Ramos (cell line): ENCODE data around the gene TPSG1.
"Not testable (repeated sequence)": the region's sequence is repeated elsewhere in the genome, so short reads cannot be mapped to it uniquely, and the experiment has no call there.

Experiments used
- in situ Hi-C: fragments of 300-500 bp; cut with MboI; formaldehyde crosslinking; loops from one replicate; pipeline ENCODE4 v1.14.3; 2022; ENCODE audit warnings: low sequenced_read_pairs; ENCODE audit not compliant: unreplicated experiment

The TPSG1 gene

GRCh38 chr16:1232049-1232748 lies 7.1 kb upstream of the TPSG1 start:
- in situ Hi-C loops, result not testable (repeated sequence)

DNA sequence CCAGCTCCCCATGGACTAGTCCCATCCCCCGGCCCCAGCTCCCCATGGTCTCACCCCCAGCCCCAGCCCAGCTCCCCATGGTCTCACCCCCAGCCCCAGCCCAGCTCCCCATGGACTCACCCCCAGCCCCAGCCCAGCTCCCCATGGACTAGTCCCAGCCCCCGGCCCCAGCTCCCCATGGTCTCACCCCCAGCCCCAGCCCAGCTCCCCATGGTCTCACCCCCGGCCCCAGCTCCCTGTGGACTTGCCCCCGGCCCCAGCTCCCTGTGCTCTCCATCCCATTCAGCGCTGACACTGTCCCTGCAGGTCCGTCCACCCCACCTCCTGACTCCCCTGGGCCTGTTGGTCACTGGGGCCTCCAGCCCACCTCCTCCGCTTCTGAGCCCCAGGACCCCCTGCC lies 6.2 kb upstream of the TPSG1 start:
- in situ Hi-C loops, result not testable (repeated sequence)

GRCh38 chr16:1230471-1231212 lies 5.6 kb upstream of the TPSG1 start:
- in situ Hi-C loops, result not testable (repeated sequence)

DNA sequence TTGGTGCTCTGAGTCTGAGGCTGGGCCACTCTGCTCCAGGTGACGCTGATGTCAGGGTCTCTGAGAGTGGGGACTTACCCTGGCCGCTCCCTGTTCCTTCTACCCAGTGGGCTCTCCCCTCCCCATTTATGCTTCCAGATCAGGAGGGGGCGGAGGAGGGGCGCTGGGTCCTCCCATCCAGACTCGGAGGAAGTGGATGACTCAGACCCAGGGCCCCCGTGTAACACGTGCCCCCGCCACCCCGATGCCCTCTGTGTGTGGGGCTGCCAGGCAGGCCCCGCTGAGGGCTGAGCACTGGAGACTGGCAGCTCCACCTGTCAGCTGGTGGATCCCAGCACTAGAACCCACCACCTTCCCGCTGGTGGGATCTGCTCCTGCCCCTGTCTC lies 5.0 kb upstream of the TPSG1 start, which contains the start of gene TPSB2:
Gene TPSB2 (minus strand): TSS at position 101 of the 387 bp plus-strand sequence. CDS start 233 bp downstream, outside the sequence.
- in situ Hi-C loops, result not testable (repeated sequence)

- in situ Hi-C loops, result not testable (repeated sequence)
Observed at GRCh38 chr16:1229476-1229875, 4.4 kb upstream of the TPSG1 start.

DNA sequence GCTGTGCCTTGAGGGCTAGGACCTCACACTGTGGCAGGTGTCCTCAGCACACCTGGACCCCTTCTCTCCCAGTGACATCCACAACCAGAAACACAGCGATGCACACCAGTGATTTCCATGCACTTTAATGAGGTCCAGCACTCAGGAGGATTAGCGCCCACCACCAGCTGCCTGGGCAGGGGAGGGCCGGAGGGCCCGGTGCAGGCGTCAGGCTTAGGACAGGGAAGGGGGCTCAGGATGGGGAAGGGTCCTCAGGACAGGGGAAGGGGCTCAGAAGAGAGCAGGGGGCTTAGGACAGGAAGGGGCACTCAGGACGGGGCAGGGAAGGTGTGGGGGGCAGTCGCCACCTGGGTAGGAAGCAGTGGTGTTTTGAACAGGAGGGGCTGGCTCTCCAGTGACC lies 3.2 kb upstream of the TPSG1 start:
- in situ Hi-C loops, result not testable (repeated sequence)

DNA sequence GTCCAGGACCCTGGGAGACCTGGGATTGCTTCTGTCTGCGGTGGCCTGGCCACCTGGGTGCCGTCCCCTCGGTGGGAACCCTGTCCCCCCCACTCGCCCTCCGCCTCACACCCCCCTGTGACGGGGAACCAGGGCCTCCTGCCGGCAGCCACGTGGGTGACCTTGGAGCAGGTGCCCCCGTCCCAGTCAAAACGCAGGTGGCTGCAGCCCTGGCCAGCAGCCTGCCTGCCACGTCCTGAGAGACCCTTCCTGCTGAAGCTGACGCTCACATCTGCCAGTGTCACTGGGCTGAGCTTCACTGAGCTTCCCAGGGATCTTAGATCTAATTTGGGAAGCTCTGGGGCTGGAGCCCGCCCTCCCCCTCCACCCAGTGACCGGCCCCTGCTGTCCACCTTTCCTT lies 1.6 kb upstream of the TPSG1 start:
- in situ Hi-C loops, result not testable (repeated sequence)

DNA sequence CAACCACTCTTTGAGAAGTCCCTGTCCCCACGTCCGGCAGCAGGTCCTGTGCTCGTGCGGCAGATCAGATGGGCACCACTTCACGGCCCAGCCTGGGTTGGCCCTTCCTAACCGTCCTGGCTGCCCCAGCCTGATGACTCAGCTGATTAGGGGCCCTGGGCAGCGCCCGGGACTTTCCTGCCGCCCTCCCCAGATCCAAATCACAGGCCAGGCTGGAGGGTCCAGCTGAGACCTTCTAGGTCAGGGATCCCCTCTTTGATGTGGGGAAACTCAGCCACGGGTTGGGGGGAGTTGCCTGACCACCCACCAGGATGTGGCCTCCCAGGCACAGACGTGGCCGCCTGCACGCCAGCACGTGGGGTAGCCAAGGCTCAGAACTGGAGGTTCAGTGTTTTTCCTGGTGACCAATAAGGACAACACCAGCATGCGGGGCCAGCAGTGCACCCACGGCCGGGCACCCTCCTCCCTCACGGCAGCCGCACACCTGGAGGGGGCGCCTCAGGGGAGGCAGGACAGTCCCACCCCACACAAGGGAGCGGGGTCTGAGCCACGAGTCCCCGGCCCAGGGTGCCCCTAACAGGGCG lies 752 bp upstream of the TPSG1 start:
- in situ Hi-C loops, result not testable (repeated sequence)

DNA sequence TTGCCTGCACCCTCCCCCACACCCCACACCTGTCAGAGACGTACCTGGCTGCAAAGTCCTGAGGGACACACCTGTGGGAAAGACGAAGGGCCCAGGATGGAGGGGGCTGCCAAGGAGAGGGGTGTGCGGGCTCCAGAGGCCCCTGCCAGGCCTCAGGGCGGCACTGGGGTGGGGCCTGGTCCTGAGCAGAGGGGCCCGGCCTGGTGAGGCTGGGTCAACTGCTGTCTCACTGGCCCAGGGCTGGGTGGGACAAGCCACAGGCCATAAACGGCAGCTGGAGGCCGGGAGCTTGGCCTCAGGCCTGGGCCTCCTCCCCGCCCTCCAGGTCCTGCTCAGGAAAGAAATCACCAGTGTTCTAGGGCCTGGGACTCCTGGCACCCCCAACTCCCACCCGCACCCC lies 510 bp downstream of the TPSG1 start:
- in situ Hi-C loops, result no loop called here

DNA sequence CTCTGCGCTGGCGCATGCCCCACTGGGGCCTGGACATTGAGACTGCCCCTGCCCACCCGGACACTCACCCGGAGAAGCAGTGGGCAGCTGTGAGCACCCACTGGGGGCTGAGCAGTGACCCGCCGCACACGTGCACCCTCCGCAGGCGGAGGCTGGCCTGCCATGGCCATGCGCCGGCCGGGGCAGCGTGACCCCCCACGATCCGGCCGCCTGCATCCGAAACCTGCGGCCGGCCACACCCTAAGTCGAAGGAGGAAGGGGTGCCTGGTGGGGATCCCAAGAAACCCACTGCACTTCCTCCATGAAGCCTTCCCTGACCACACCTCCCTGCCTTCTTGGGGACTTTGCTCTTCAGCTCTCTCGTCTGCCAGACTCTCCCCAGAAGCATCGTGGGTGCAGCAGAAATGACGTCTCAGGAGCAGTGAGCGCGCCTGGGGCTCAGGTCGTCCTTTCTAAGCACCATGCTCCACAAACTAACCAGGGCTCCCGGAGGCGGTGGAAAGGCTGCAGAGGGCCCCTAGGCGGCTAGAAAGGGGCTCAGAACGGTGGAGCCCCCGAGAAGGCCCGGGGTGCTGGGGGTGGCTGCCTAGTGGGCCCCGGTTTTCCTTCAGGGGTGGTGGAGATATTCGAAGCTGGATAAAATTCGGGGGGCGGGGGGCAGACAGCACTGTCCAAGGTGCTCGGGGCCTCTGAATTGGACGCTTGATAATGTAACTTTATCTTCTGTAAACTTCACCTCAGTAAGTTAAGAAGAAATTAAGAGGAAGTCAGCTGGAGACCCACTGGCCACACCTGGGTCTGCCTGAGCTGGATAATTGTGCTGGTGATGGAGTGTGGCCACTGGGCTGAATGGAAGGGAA lies 1.5 kb downstream of the TPSG1 start:
- in situ Hi-C loops, result no loop called here

GRCh38 chr16:1222553-1223354 lies 2.3 kb downstream of the TPSG1 start:
- in situ Hi-C loops, result no loop called here

GRCh38 chr16:1221628-1222552 lies 3.2 kb downstream of the TPSG1 start:
- in situ Hi-C loops, result no loop called here

DNA sequence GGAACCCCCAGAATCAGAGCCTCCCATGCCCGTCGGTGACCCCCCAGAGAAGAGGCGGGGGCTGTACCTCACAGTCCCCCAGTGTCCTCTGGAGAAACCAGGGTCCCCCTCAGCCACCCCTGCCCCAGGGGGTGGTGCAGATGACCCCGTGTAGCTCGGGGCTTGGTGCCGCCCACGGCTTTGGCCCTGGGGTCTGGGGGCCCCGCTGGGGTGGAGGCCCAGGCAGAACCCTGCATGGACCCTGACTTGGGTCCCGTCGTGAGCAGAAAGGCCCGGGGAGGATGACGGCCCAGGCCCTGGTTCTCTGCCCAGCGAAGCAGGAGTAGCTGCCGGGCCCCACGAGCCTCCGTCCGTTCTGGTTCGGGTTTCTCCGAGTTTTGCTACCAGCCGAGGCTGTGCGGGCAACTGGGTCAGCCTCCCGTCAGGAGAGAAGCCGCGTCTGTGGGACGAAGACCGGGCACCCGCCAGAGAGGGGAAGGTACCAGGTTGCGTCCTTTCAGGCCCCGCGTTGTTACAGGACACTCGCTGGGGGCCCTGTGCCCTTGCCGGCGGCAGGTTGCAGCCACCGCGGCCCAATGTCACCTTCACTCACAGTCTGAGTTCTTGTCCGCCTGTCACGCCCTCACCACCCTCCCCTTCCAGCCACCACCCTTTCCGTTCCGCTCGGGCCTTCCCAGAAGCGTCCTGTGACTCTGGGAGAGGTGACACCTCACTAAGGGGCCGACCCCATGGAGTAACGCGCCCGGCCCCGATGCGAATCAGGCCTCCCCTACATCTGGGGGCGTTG lies 4.0 kb downstream of the TPSG1 start:
- in situ Hi-C loops, result no loop called here

DNA sequence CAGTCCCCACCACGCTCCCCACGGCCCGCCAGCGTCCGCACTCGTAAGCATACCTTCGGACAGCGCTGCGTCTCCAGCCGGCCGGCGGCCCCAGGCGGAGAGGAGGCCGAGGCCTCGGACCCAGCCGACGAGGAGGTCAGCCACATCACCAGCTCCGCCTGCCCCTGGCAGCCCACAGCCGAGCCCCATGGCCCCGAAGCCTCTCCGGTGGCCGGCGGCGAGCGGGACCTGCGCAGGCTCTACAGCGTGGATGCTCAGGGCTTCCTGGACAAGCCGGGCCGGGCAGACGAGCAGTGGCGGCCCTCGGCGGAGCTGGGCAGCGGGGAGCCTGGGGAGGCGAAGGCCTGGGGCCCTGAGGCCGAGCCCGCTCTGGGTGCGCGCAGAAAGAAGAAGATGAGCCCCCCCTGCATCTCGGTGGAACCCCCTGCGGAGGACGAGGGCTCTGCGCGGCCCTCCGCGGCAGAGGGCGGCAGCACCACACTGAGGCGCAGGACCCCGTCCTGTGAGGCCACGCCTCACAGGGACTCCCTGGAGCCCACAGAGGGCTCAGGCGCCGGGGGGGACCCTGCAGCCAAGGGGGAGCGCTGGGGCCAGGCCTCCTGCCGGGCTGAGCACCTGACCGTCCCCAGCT lies 4.9 kb downstream of the TPSG1 start:
- in situ Hi-C loops, result no loop called here

DNA sequence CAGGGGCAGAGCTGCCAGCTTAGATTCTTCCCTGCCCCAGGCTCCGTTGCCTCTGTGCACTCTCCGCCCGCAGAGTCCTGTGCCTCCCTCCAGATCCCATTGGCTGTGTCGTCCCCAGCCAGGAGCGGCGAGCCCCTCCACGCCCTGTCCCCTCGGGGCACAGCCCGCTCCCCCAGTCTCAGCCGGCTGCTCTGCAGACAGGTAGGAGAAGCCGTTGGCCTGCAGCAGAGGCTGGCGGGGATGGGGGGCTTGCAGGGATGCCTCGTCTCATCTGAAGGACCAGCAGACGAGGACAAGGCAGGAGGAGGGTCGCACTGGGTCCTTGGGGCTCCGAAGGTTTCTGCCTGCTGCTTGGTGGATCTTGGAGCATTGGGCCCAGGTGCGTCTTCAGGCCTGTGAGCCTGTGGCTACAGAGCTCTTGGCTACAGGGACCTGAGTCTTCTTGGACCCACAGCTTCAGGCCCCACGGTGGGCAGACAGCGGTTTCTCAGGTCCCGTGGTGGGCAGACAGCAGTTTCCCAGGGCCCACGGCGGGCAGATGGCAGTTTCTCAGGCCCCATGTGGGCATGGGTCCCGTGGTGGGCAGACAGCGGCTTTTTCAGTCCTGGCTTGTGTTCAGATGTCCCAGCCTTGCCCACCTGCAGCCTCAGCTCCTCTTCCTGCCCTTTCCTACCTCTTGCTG lies 6.0 kb downstream of the TPSG1 start:
- in situ Hi-C loops, result no loop called here

- in situ Hi-C loops, result no loop called here
Observed at GRCh38 chr16:1218061-1218929, 6.8 kb downstream of the TPSG1 start.
